Right lung (tissue), 10 donors: ENCODE measurements around the gene FDX1. TPM values are rescaled to one million over a fixed set of nuclear protein-coding genes. Genes with fewer than 3 reads are reported as not detected.
"Not testable (repeated sequence)": the region's sequence is repeated elsewhere in the genome, so short reads cannot be mapped to it uniquely, and the experiment has no call there.

Experiments used
- DNase-seq, 2 donors: peaks; one replicate each; pipeline ENCODE4 v3.0.0-alpha.2; 2013
- long read RNA-seq, 8 donors: transcript quantifications; one replicate each; lab custom pipeline, GENCODE V29; 2026
- polyA plus RNA-seq, 5 donors: library from polyadenylated mRNA; unstranded; fragments of 120-200 nt; gene quantifications; one replicate each; pipeline versions ENCODE4 v1.2.1 to v1.2.3, GENCODE V29; 2013; ENCODE audit warnings: inconsistent platforms in 1 of 5, low replicate concordance in 1 of 5; ENCODE audit not compliant: insufficient read length in 5 of 5, insufficient read depth in 1 of 5

The FDX1 gene, protein sequence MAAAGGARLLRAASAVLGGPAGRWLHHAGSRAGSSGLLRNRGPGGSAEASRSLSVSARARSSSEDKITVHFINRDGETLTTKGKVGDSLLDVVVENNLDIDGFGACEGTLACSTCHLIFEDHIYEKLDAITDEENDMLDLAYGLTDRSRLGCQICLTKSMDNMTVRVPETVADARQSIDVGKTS
- 10 to 100 TPM; 15.3 to 21.5 (median 17.0) TPM for polyA plus RNA-seq
- long read RNA-seq, donor 1, transcript FDX1-201 (4 exons, 3,206 nt), result major isoform, 40 of 63 reads
- long read RNA-seq, donor 1, partial matches to known transcripts, result 23 of 63 reads
- long read RNA-seq, donor 1, other reads (novel, unspliced or antisense), result 0 of 63 reads
- long read RNA-seq, donor 2, transcript FDX1-201 (4 exons, 3,206 nt), result major isoform, 18 of 18 reads
- long read RNA-seq, donor 2, partial matches to known transcripts, result 0 of 18 reads
- long read RNA-seq, donor 2, other reads (novel, unspliced or antisense), result 0 of 18 reads
- long read RNA-seq, donor 3, transcript FDX1-201 (4 exons, 3,206 nt), result major isoform, 37 of 51 reads
- long read RNA-seq, donor 3, partial matches to known transcripts, result 14 of 51 reads
- long read RNA-seq, donor 3, other reads (novel, unspliced or antisense), result 0 of 51 reads
- long read RNA-seq, donor 4, transcript FDX1-201 (4 exons, 3,206 nt), result major isoform, 21 of 21 reads
- long read RNA-seq, donor 4, partial matches to known transcripts, result 0 of 21 reads
- long read RNA-seq, donor 4, other reads (novel, unspliced or antisense), result 0 of 21 reads
- long read RNA-seq, donor 5, transcript FDX1-201 (4 exons, 3,206 nt), result major isoform, 41 of 64 reads
- long read RNA-seq, donor 5, partial matches to known transcripts, result 23 of 64 reads
- long read RNA-seq, donor 5, other reads (novel, unspliced or antisense), result 0 of 64 reads
- long read RNA-seq, donor 6, transcript FDX1-201 (4 exons, 3,206 nt), result major isoform, 30 of 58 reads
- long read RNA-seq, donor 6, partial matches to known transcripts, result 28 of 58 reads
- long read RNA-seq, donor 6, other reads (novel, unspliced or antisense), result 0 of 58 reads
- long read RNA-seq, donor 7, transcript FDX1-201 (4 exons, 3,206 nt), result major isoform, 18 of 18 reads
- long read RNA-seq, donor 7, partial matches to known transcripts, result 0 of 18 reads
- long read RNA-seq, donor 7, other reads (novel, unspliced or antisense), result 0 of 18 reads
- long read RNA-seq, donor 8, transcript FDX1-201 (4 exons, 3,206 nt), result major isoform, 11 of 11 reads
- long read RNA-seq, donor 8, partial matches to known transcripts, result 0 of 11 reads
- long read RNA-seq, donor 8, other reads (novel, unspliced or antisense), result 0 of 11 reads

DNA sequence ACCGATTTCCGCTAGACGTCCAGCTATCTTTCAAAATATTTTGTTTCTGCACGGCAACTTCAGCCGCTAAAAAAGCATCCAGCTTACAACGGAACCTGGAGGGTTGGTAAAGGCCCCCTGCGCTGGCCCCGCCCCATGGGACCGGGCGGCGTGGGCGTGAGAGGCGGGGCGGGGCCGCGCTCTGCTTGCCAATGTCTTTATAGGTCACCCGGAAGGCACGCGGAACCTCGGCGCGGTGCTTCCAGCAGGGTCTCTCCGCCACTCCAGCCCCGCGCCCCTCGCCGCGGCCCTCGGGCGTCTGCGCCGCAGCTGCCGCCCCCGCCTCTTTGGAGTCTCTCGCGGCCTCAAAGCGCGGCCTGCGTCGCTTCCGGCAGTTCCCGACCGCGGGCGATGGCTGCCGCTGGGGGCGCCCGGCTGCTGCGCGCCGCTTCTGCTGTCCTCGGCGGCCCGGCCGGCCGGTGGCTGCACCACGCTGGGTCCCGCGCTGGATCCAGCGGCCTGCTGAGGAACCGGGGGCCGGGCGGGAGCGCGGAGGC, at the start of gene FDX1:
Gene FDX1, plus strand, starts transcription at position 218 of the 536 bp plus-strand sequence. Its CDS starts 173 bp downstream, at position 391.
- peak; percentile 87 to 88 for DNase-seq

DNA sequence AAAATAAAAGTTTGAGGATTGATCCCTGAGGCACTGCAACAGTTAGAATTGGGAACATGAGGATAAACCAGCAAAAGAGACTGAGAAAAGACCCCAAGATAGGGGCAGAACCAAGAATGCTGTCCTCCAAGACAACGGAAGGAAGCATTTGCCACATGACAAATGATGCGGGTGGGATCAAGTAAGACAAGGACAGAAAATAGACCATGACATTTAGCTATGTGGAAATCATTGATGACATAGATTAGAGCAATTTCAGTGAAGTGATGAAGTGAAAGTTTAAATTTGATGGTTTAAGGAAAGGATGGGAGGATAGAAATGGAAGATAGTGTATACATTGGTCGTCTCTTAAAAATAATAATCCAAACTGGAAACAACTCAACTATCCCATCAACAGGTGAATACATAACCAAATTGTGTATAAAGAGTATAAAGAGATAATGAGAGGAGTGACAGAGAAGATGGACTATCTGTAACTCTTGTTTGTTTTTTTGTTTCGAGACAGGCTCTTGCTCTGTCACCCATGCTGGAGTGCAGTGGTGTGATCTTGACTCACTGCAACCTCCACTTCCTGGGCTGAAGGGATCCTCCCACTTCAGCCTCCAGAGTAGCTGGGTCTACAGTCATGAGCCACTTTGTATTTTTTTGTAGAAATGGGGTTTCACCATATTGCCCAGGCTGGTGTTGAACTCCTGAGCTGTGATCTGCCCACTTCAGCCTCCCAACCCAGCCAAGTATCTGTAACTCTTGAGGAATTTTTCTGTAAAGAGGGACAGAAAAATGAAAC, 48.7 kb upstream of the FDX1 start:
- DNase-seq, result no peak

DNA sequence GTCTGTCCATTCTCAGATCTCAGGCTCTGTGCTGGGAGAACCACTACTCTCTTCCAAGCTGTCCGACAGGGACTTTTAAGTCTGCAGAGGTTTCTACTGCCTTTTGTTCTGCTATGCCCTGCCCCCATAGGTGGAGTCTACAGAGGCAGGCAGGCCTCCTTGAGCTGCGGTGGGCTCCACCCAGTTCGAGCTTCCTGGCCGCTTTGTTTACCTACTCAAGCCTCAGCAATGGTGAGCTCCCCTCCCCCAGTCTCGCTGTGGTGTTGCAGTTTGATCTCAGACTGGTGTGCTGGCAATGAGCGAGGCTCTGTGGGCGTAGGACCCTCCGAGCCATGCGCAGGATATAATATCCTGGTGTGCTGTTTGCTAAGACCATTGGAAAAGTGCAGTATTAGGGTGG, 41.5 kb upstream of the FDX1 start:
- not testable (repeated sequence) for DNase-seq

DNA sequence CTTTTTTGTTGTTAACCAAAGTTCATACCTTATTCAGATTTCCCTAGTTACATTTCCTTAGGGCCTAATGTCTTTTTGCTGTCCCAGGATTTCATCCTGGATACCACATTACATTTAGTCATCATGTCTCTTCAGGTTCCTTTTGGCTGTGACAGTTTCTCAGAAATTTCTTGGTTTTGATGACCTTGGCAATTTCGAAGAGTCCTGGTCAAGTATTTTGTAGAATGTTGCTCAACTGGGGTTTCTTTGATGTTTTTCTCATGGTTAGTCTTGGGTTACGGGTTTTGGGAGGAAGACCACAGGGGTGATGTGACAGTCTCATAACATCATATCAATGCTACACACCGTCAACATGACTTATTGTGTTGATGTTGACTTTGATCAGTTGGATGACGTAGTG, 39.8 kb upstream of the FDX1 start:
- no peak for DNase-seq

DNA sequence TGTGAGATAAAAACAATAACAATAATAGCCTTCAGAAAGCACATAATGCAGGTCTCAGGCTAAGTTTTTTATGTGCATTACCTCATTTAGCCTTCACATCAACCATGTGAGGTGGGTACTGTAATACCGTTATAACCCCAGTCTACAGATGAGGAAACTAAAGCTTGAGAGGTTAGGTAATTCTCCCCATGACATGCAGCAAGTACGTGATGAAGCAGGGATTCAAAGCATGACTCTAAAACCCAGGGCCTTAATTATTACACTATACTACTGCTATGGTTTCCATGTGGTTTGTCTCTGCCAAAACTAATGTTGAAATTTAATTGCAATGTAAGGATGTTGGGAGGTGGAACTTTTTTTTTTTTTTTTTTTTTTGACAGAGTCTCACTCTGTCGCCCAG, 37.7 kb upstream of the FDX1 start:
- no peak for DNase-seq

DNA sequence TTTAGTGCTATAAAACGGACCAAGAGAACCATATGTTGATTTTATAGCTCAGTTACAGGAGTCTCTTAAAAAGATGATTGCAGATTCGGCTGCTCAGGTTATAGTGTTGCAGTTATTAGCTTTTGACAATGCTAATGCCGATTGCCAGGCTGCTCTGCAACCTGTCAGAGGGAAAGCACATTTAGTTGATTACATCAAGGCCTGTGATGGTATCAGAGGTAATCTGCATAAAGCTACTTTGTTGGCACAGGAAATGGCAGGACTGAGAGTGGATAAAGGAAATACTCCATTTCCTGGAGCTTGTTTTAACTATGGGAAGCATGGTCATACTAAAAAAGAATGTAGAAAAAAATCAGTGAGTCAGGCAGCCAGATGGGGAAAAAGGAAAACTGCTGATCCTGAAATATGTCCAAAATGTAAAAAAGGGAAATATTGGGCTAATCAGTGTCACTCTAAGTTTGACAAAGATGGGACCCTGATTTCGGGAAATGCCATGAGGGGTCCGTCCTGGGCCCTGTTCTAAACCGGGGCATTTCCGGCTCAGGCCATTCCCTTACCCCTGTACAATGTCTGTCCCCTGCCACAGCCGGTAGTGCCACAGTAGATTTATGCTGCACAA, 32.0 kb upstream of the FDX1 start:
- not testable (repeated sequence) for DNase-seq

DNA sequence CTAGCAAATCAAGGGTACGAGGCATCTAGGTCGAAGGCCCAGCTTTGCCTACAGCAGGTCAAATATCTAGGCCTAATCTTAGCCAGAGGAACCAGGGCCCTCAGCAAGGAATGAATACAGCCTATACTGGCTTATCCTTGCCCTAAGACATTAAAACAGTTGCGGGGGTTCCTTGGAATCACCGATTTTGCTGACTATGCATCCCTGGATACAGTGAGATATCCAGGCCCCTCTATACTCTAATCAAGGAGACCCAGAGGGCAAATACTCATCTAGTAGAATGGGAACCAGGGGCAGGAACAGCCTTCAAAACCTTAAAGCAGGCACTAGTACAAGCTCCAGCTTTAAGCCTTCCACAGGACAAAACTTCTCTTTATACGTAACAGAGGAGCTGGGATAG, 26.2 kb upstream of the FDX1 start:
- not testable (repeated sequence) for DNase-seq

DNA sequence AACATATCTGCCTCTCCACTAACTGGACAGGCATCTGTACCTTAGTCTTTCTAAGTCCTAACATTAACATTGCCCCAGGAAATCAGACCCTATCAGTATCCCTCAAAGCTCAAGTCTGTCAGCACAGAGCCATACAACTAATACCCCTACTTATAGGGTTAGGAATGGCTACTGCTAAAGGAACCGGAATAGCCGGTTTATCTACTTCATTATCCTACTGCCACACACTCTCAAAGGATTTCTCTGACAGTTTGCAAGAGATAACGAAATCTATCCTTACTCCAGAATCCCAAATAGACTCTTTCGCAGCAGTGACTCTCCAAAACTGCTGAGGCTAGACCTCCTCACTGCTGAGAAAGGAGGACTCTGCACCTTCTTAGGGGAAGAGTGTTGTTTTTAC, 24.1 kb upstream of the FDX1 start:
- DNase-seq, result not testable (repeated sequence)

DNA sequence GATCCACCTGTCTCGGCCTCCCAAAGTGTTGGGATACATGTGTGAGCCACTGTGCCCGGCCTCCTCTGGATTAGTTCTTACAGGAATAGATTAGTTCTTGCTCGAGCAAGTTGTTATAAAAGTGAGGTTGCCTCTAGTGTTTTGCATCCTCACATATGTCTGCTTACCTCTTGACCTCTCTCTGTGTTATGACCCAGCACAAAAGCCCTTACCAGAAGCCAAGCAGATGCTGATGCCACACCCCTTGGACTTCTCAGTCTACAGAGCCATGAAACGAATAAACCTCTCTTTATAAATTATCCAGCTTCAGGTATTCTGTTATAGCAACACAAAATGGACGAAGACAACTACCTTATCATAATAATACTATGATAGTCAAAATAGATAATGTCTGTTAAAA, 22.4 kb upstream of the FDX1 start:
- no peak for DNase-seq

DNA sequence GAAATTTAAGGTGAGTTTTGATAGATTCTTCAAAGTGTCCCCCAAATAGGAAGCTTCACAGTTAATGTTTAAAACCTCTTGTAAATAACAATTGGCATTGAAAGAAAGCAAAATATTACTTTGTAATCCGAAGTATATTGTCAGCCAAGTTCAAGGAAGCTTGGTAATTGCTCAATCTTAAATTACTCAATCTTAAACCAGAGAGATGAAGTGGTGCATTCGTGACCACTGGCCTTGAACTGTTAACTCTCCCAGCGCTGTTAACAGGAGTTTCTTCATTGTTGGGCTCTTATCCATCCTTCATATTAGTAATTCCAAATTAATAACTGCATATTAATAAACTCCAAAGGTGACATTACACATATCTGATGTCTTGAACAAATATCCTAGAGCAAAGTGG, 20.6 kb upstream of the FDX1 start:
- no peak for DNase-seq

DNA sequence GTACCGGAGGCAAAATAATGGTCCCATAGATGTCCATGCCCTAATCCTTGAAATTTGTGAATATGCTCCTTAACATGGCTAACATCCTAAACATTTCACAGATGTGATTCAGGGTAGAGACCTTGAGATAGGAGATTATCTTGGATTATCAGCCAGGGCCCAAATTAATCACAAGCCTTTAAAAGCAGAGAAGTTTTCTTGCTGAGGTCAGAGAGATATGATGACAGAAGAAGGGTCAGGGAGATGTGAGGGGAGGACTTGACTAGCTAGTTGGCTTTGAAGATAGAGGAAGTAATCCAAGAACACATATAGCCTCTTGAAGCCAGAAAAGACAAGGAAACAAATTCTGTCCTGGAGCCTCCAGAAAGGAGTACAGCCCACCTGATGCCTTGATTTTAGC, 19.1 kb upstream of the FDX1 start:
- DNase-seq, result no peak

DNA sequence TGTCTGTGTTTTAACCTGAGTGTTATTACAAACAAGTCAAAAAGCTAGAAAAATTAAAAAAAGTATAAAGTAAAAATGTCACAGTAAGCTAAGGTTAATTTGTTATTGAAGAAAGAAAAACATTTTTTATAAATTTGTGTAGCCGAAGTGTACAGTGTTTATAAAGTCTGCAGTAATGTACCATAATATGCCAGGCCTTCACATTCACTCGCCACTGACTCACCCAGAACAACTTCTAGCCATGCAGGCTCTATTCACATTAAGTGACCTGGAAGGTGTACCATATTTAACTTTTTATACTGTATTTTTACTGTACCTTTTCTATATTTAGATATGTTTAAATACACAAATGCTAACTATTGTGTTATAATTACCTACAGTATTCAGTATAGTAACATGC, 14.7 kb upstream of the FDX1 start:
- no peak for DNase-seq

DNA sequence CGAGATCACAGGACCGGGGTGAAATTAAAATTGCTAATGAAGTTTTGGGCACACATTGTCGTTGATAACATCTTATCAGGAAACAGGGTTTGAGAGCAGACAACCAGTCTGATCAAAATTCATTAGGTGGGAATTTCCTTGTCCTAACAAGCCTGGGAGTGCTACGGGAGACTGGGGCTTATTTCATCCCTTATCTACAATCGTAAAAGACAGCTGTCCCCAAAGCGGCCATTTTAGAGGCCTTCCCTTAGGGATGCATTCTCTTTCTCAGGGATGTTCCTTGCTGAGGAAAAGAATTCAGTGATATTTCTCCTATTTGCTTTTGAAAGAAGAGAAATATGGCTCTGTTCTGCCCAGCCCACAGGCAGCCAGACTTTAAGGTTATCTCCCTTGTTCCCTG, 8.1 kb upstream of the FDX1 start:
- not testable (repeated sequence) for DNase-seq

DNA sequence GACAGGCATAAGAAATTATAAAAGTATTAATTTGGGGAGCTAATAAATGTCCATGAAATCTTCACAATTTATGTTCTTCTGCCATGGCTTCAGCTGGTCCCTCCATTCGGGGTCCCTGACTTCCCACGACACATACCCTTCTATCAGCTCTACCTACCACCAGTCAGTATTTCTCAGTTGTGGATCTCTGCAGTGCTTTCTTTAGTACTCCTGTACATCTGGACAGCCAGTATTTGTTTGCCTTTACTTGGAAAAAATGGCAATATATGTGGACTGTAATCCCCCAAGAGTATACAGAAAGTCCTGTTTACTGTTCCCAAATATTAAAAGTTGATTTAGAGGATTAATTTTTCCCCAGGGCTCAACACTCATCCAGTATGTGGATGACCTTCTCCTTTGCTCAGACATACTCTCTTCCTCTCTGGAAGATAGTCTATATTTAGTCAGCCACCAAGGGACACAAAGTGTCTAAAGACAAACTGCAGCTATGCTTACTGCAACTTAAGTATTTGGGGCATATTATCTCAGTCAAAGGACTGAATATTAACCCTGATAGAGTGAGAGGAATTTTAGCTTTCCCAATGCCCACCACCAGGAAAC, 7.3 kb upstream of the FDX1 start:
- no peak for DNase-seq

DNA sequence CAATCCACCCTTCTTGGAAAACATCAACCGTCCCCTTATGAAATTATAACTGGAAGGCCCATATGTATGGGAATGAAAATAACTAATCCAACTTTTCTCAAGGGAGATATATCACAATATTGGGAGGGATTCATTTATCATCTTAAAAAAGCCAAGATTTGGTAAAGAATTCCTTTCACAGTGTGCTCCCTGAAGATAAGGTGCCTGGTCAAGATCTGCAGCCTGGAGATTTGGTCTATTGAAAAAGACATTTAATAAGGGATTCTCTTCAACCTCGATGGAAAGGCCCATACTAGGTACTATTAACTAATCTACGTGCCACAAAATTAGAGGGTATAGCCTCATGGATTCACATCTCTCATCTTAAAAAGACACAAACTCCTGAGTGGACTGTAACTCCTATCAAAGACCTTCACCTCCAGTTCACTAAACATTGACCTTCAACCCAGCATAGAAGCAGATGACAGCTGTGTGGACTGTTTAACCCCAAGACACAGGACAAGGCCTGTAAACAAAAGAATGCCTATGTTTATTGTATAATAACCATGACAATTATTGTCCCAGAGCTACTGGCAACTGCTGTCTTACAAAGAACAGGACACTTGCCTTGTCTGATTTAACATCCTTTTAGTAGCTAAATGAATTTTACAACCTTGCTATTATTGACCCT, 4.8 kb upstream of the FDX1 start:
- no peak for DNase-seq

DNA sequence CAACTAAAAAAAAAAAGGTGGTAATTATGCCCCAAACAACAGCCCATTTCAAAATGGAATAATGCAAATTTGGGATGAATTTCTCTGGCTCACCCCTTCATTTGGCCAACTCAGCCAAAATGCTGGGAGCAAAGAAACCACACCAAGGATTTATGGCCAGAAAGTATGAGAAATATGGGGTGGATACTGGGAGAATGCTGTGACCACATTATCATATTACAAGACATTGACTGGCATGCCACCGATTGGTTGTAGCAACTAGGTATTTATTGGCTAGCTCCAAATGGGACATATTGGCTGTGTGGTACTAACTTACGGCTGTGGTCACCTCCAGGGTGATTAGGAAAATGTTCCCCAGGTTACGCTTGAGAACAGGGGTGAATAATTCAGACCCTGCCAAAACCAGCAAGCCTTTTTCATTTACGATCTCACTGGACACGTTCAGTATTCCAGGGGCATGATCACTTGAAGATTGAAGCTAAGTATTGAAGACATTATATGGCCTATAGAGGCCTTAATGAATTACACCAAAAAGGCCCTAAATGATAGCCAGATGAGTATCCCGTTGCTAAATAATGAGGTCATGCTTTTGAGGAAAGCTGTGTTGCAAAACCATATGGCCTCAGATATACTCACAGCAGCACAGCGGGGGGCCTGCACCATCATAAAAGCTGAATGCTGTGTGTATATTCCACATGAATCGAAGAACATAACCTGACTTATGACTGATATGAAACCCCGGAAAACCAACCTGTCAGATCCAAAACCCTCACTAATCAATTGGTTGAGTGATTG, 3.8 kb upstream of the FDX1 start:
- no peak for DNase-seq

DNA sequence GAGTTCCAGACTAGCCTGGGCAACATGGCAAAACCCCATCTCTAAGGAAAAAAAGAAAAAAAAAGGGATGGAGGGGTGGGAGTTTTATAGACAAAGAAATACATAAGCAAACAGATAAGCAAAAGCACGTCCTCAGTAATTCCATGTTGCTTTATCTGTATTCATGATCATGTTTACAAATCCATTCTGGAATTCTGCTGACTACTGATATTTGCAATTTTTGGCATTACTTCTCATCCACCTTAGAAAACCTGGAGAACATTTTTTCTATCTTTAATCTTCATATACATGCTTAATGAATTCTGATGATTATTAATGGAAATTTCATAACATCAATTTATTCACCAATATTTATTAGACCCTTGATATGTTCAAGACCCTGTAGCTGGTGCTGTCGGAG, 1.7 kb upstream of the FDX1 start:
- no peak for DNase-seq
